HepG2 (cell line): ENCODE results near the gene EIF4G2. TPM values are rescaled to one million over a fixed set of nuclear protein-coding genes. Genes with fewer than 3 reads are reported as not detected.
A peak's percentile ranks its signal among the peaks of the same experiment; 100 is the strongest.

Source experiments
- BCL6 ChIP-seq: IDR thresholded peaks from 2 replicates; pipeline ENCODE4 v1.6.1; 2016; ENCODE audit warnings: missing genetic modification reagents, missing compliant biosample characterization
- GRHL1 ChIP-seq: sonication (generic); formaldehyde crosslinking; conservative IDR thresholded peaks from 2 replicates; pipeline ENCODE4 v1.8.0; 2022; ENCODE audit warnings: missing genetic modification reagents
- KDM2A ChIP-seq: sonication (generic); formaldehyde crosslinking; IDR thresholded peaks from 2 replicates; pipeline ENCODE4 v1.4.0; 2020; ENCODE audit warnings: low read depth, missing genetic modification reagents, borderline replicate concordance
- MLLT10 ChIP-seq: sonication (generic); formaldehyde crosslinking; IDR thresholded peaks from 2 replicates; pipeline ENCODE4 v1.4.0; 2020; ENCODE audit warnings: missing genetic modification reagents
- RNF2 ChIP-seq: fragments of 450-650 bp; conservative IDR thresholded peaks from 2 replicates; pipeline ENCODE4 v1.6.1; 2016; ENCODE audit warnings: low read depth
- SATB2 ChIP-seq: sonication (generic); formaldehyde crosslinking; IDR thresholded peaks from 2 replicates; pipeline ENCODE4 v1.5.0; 2020; ENCODE audit warnings: missing genetic modification reagents
- ZFY ChIP-seq: sonication (generic); formaldehyde crosslinking; IDR thresholded peaks from 2 replicates; pipeline ENCODE4 v1.4.0; 2020; ENCODE audit warnings: missing genetic modification reagents
- ZNF552 ChIP-seq: sonication (generic); formaldehyde crosslinking; IDR thresholded peaks from 2 replicates; pipeline ENCODE4 v1.9.0; 2022; ENCODE audit warnings: missing genetic modification reagents, mild to moderate bottlenecking, borderline replicate concordance
- ZNF704 ChIP-seq: sonication (generic); formaldehyde crosslinking; IDR thresholded peaks from 2 replicates; pipeline ENCODE4 v1.8.1; 2023; ENCODE audit warnings: mild to moderate bottlenecking, inconsistent platforms, moderate library complexity, missing genetic modification reagents, borderline replicate concordance
- ZNF770 ChIP-seq: sonication (generic); formaldehyde crosslinking; IDR thresholded peaks from 2 replicates; pipeline ENCODE4 v1.5.0; 2020; ENCODE audit warnings: mild to moderate bottlenecking, missing genetic modification reagents
- polyA plus RNA-seq, 8 experiments: library from polyadenylated mRNA; depleted of rRNA in 3 of 8; stranded (reverse) in 7 of 8; unstranded in 1 of 8; fragments of >200 nt; fragmentation: Illumina TruSeq in 4 of 8; extraction: Trizol in 4 of 8; gene quantifications; 2 replicates each; pipeline versions ENCODE4 v1.2.1 to v1.2.3, GENCODE V29; 2011 to 2016; ENCODE audit warnings: low read depth in 4 of 8, missing spikeins in 1 of 8, mixed read lengths in 1 of 8; ENCODE audit not compliant: insufficient read depth in 1 of 8
- total RNA-seq, 5 experiments: library from RNA; depleted of rRNA; stranded (reverse); fragments of >200 nt; fragmentation: Illumina TruSeq; extraction: Trizol; gene quantifications; 2 replicates each; pipeline ENCODE4 v1.2.3, GENCODE V29; 2016; ENCODE audit warnings: low read depth in 1 of 5
- TF ChIP-seq, protein P1 (sequence below): sonication (generic); formaldehyde crosslinking; IDR thresholded peaks from 2 replicates; pipeline ENCODE4 v1.5.0; 2020; ENCODE audit warnings: mild to moderate bottlenecking, missing genetic modification reagents
- TF ChIP-seq, protein P2 (sequence below): sonication (generic); formaldehyde crosslinking; conservative IDR thresholded peaks from 2 replicates; pipeline ENCODE4 v1.5.0; 2020; ENCODE audit warnings: missing genetic modification reagents

EIF4G2 gene
- total and polyA plus RNA-seq, 2 of the 13 experiments (the other 11 are each of a cell fraction or from before 2014, with no cell fraction given), result 362 to 546 TPM

DNA sequence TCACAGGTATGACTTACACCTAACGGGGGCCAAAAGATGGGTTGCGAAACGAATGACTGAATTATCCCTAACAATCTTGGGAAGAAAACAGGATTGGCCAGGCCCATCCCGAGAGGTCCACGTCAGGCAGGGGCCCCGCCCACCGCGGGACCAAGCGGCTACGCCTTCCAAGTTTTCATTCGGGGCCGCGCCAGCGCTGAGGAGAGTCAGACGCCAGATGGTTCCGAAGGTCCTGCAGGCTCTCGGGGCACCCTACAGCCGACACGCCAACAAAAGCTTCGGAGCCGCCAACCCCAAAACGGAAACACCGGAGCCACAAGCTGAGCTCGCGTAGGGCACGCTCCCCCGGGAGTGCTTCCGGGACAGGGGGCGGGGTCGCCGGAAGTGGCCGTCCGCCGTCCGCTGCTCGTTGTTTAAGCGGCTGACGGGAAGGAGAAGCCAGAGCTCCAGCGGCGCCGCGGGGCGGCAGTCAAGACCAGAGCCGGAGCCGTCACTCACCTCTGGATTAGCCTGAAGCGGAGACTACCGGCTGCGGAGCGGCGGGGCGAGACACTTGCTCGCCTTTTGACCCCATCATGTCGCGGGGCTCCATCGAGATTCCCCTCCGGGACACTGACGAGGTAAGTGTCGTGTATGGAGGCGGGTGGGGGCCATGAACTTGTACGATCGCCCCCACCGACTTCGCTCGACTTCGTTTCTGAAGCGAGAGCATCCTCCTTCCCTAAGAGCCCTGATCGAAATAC is 57.7 kb downstream of the EIF4G2 start, which contains the start of gene CTR9 (continued):
- TF ChIP-seq, protein P1, sequence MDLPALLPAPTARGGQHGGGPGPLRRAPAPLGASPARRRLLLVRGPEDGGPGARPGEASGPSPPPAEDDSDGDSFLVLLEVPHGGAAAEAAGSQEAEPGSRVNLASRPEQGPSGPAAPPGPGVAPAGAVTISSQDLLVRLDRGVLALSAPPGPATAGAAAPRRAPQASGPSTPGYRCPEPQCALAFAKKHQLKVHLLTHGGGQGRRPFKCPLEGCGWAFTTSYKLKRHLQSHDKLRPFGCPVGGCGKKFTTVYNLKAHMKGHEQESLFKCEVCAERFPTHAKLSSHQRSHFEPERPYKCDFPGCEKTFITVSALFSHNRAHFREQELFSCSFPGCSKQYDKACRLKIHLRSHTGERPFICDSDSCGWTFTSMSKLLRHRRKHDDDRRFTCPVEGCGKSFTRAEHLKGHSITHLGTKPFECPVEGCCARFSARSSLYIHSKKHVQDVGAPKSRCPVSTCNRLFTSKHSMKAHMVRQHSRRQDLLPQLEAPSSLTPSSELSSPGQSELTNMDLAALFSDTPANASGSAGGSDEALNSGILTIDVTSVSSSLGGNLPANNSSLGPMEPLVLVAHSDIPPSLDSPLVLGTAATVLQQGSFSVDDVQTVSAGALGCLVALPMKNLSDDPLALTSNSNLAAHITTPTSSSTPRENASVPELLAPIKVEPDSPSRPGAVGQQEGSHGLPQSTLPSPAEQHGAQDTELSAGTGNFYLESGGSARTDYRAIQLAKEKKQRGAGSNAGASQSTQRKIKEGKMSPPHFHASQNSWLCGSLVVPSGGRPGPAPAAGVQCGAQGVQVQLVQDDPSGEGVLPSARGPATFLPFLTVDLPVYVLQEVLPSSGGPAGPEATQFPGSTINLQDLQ (CRISPR knock-in tag), result no peak; the same call in 1 of the 2 replicates
- no peak for TF ChIP-seq MLLT10 (CRISPR knock-in tag)
- 0 out of 2 replicates have a peak, but pooled peaks have one; percentile 75 for TF ChIP-seq SATB2 (CRISPR knock-in tag)
- peak; percentile 98 for TF ChIP-seq RNF2
- TF ChIP-seq BCL6 (CRISPR knock-in tag), result no peak
- TF ChIP-seq KDM2A (CRISPR knock-in tag), result peak; percentile 97; the same call in 1 of the 2 replicates
- TF ChIP-seq, protein P2, sequence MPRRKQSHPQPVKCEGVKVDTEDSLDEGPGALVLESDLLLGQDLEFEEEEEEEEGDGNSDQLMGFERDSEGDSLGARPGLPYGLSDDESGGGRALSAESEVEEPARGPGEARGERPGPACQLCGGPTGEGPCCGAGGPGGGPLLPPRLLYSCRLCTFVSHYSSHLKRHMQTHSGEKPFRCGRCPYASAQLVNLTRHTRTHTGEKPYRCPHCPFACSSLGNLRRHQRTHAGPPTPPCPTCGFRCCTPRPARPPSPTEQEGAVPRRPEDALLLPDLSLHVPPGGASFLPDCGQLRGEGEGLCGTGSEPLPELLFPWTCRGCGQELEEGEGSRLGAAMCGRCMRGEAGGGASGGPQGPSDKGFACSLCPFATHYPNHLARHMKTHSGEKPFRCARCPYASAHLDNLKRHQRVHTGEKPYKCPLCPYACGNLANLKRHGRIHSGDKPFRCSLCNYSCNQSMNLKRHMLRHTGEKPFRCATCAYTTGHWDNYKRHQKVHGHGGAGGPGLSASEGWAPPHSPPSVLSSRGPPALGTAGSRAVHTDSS (CRISPR knock-in tag), result no peak; the same call in 1 of the 2 replicates
- TF ChIP-seq ZNF704 (CRISPR knock-in tag), result peak; percentile 88
- peak; percentile 92 for TF ChIP-seq ZNF552 (CRISPR knock-in tag)
- TF ChIP-seq ZFY (CRISPR knock-in tag), result peak; percentile 68; the same call in 1 of the 2 replicates
- no peak for TF ChIP-seq GRHL1 (CRISPR knock-in tag)
- 0 out of 2 replicates have a peak, but pooled peaks have one; percentile 54 for TF ChIP-seq ZNF770 (CRISPR knock-in tag)
